Activated B cell treated with CpG ODN at 0.5 μM for 24 hours (primary cell): ENCODE data around the gene HK1. TPM values are rescaled to one million over a fixed set of nuclear protein-coding genes. Genes with fewer than 3 reads are reported as not detected.

Experiments used
- ATAC-seq: fragments of 200-7000 bp; cut with Tn5 transposase; one replicate; pipeline ENCODE4 v1.10.0; 2021; ENCODE audit warnings: low read depth, mild to moderate bottlenecking, moderate library complexity
- CTCF ChIA-PET: fragments of 350-600 bp; sonication (Branson Sonifier 250); formaldehyde crosslinking; loops from one replicate; lab custom pipeline; 2021; ENCODE audit warnings: antibody characterized with exemption; lab: Charles Lee
- POLR2A ChIA-PET: fragments of 350-600 bp; sonication (Branson Sonifier 250); formaldehyde crosslinking; loops from one replicate; lab custom pipeline; 2021; ENCODE audit warnings: antibody characterized with exemption; lab: Charles Lee
- DNase-seq: peaks from one replicate; pipeline ENCODE4 v3.0.0; 2022
- H3K27ac Mint-ChIP-seq: one replicate; pipeline ENCODE4 v1.8.0; 2020; ENCODE audit warnings: mixed read lengths
- H3K27me3 Mint-ChIP-seq: one replicate; pipeline ENCODE4 v1.8.0; 2021; ENCODE audit warnings: mixed read lengths
- H3K36me3 Mint-ChIP-seq: one replicate; pipeline ENCODE4 v1.8.0; 2021; ENCODE audit warnings: low read depth, mixed read lengths
- H3K4me1 Mint-ChIP-seq: one replicate; pipeline ENCODE4 v1.8.0; 2021; ENCODE audit warnings: mixed read lengths
- H3K4me3 Mint-ChIP-seq: one replicate; pipeline ENCODE4 v1.8.0; 2020; ENCODE audit warnings: mild to moderate bottlenecking, mixed read lengths
- H3K9me3 Mint-ChIP-seq: one replicate; pipeline ENCODE4 v1.8.0; 2020; ENCODE audit warnings: mixed read lengths
- intact Hi-C: fragments of 100-400 bp; cut with micrococcal nuclease; formaldehyde crosslinking; loops from one replicate; pipeline ENCODE4 v1.15.1; 2024
- total RNA-seq: library from RNA; stranded (reverse); gene quantifications from 2 replicates; pipeline ENCODE4 v1.2.3, GENCODE V29; 2022
- TF ChIP-seq, protein P1 (sequence below): fragments of 200-600 bp; IDR thresholded peaks from one replicate; pipeline ENCODE4 v1.8.0; 2022; ENCODE audit warnings: antibody characterized with exemption, mild to moderate bottlenecking

The HK1 gene
- total RNA-seq, 1 donor from 2014 or later = 47.2 TPM

DNA sequence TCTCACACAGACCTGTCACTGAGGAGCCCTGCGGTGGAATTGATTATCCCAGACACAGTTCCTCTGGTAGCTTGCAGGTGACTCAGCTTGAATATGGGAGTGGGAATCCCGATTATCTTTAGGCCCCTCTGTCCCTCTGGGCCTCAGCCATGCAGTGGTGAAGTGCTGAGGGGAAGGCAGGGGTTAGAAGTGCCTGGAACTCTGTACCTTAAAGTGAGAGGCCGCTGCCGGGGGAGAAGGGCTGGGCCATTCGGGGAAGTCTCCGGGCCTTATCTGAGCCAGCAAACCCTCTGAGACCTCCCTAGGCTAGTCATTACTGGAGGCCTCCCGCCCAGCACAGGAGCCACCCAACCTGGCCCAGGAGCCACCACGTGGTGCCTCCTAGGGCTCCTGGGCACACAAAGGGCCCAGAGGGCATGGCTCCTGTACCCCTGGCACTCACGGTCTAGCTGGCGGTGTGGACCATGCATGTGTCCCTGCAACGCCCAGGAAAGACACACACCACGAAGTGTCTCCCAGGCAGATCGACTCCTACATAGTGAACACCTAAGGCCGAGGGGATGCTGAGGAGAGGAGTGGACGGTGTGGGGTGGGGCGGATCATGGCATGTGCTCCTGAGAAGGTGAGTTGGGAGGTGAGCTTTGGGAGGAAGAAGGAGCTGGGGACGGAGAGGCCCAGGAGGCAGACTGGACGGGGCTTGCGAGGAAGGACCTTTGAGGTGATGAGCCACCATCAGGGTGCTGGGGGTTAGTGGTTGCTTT lies 56.2 kb downstream of the HK1 start:
- intact Hi-C loops = no loop called here
- CTCF ChIA-PET = no interaction called here
- H3K36me3 Mint-ChIP-seq = peaks cover 9% of the 10 kb centered on the region
- POLR2A ChIA-PET = interaction anchor here (0.6 to 1.1 kb wide), 3 partner anchors 16 to 1032 kb away, joined by 3 to 5 read pairs (median 3); no protein-coding TSS in a partner anchor
- TF ChIP-seq, protein P1, sequence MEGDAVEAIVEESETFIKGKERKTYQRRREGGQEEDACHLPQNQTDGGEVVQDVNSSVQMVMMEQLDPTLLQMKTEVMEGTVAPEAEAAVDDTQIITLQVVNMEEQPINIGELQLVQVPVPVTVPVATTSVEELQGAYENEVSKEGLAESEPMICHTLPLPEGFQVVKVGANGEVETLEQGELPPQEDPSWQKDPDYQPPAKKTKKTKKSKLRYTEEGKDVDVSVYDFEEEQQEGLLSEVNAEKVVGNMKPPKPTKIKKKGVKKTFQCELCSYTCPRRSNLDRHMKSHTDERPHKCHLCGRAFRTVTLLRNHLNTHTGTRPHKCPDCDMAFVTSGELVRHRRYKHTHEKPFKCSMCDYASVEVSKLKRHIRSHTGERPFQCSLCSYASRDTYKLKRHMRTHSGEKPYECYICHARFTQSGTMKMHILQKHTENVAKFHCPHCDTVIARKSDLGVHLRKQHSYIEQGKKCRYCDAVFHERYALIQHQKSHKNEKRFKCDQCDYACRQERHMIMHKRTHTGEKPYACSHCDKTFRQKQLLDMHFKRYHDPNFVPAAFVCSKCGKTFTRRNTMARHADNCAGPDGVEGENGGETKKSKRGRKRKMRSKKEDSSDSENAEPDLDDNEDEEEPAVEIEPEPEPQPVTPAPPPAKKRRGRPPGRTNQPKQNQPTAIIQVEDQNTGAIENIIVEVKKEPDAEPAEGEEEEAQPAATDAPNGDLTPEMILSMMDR = no peak
- DNase-seq = no peak
- no peaks in the 10 kb centered on the region for H3K9me3 Mint-ChIP-seq
- H3K4me3 Mint-ChIP-seq = peak overlapping the region; percentile 63
- ATAC-seq = peak; percentile 62
- no peaks in the 10 kb centered on the region for H3K27me3 Mint-ChIP-seq
- H3K27ac Mint-ChIP-seq = peak overlapping the region; percentile 83
- peaks cover 41% of the 10 kb centered on the region for H3K4me1 Mint-ChIP-seq

DNA sequence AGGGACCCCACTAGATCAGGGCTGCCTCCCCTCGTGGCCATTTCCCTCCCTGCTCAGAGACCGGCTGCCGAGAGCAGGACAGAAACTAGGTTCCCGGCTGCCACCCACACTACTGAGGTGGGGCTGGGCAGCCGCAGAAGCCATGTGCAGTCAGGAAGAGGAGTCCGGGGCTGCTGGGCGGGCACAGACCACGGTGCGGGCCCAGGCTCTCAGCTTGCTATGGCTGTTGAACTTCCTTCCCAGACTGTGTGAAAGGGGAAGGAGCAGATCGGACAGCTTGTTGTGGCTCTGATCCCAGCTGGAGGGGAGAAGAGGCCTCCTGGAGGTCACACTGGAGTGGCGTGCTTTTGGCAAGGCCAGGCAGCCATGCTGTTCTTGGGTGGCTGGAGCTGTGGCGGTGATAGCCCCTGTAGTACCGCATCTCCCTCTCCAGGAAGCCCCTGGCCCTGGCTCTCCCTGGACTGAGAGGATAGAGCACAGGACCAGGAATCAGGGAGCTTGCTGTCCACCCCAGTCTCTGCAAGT lies 56.8 kb downstream of the HK1 start:
- CTCF ChIA-PET = no interaction called here
- peaks cover 40% of the 10 kb centered on the region for H3K4me1 Mint-ChIP-seq

DNA sequence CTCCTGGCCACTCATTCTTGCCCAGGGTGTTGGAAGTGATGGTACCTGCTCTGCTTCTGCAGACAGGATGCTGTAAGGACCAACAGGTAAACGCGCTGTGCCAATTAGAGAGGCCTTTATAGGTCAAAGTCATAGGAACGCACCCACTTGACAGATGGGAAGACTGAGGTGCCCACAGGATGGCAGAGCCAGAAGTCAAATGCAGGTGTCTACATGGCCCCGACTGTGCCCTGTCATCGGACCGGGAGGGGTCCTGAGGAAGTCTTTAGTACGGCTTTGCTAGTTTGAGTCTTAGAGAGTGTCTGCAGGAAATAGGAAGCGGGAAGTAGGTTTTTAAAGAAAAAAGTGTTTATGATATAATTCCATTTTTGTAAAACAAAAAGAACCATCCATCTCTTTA lies 57.3 kb downstream of the HK1 start:
- DNase-seq (no peak), ATAC-seq (no peak)
- peaks cover 6% of the 10 kb centered on the region for H3K36me3 Mint-ChIP-seq
- H3K27me3 Mint-ChIP-seq = no peaks in the 10 kb centered on the region
- H3K4me1 Mint-ChIP-seq = peaks cover 40% of the 10 kb centered on the region
- intact Hi-C loops = no loop called here
- TF ChIP-seq, protein P1 = no peak
- no peaks in the 10 kb centered on the region for H3K9me3 Mint-ChIP-seq
- H3K27ac Mint-ChIP-seq = peak overlapping the region; percentile 10
- H3K4me3 Mint-ChIP-seq = no peak overlapping the region
- POLR2A ChIA-PET = interaction anchor here (0.8 to 1.1 kb wide), 2 partner anchors 9 to 17 kb away, joined by 3 to 5 read pairs; no protein-coding TSS in a partner anchor
- CTCF ChIA-PET = no interaction called here

More for the DNA sequence above, 56.8 kb downstream of the HK1 start:
- Mint-ChIP-seq H3K27me3 (no peaks in the 10 kb centered on the region), H3K9me3 (no peaks in the 10 kb centered on the region), H3K4me3 (peak overlapping the region; percentile 63), H3K36me3 (peaks cover 6% of the 10 kb centered on the region), H3K27ac (peak overlapping the region; percentile 83)
- ATAC-seq (peak; percentile 54), DNase-seq (no peak)
- intact Hi-C loops = no loop called here
- POLR2A ChIA-PET = interaction anchor here (0.6 to 1.1 kb wide), 3 partner anchors 10 to 1032 kb away, joined by 3 to 5 read pairs (median 3); no protein-coding TSS in a partner anchor
- TF ChIP-seq, protein P1 = no peak

DNA sequence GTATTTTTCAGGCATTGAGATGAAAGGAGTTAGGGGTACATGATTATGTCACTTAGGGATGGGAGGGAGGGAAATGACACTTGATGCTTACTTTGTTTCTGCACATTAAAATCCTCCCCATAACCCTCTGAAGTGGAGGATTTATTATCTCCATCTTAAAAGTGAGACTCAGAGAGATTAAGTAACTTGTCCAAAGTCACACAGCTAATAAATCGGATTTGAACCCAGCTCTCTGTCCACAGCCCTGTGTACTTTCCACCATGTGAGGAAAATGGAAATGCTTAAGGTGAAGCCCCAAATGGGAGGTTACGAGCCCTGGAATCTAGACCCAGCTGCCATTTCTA lies 58.6 kb downstream of the HK1 start:
- ATAC-seq = no peak
- POLR2A ChIA-PET = interaction anchor here (1.9 kb wide), 1 partner anchor 17 kb away, joined by 6 read pairs; no protein-coding TSS in a partner anchor

More for the DNA sequence above, 58.6 kb downstream of the HK1 start:
- Mint-ChIP-seq H3K4me3 (no peak overlapping the region), H3K27ac (no peak overlapping the region), H3K27me3 (no peaks in the 10 kb centered on the region), H3K9me3 (no peaks in the 10 kb centered on the region), H3K4me1 (peaks cover 40% of the 10 kb centered on the region), H3K36me3 (peaks cover 6% of the 10 kb centered on the region)
- TF ChIP-seq, protein P1 = no peak
- no peak for DNase-seq
- CTCF ChIA-PET = no interaction called here
- intact Hi-C loops = no loop called here
